ENCODE measurements around the gene CNTN1.

CNTN1 gene

GRCh38 chr12:40768125-40768864 lies 76.1 kb downstream of the CNTN1 start:
- no peak for DNase-seq (ENCODE audit: low read depth in 2 of 3, low spot score in 2 of 3)

- no peak for DNase-seq (ENCODE audit: low read depth in 2 of 3, low spot score in 2 of 3)
These were observed 77.6 kb downstream of the CNTN1 start for GRCh38 chr12:40769846-40770245.

GRCh38 chr12:40770781-40771180 lies 78.5 kb downstream of the CNTN1 start:
- no peak for DNase-seq (ENCODE audit: low read depth in 2 of 3, low spot score in 2 of 3)

GRCh38 chr12:40775661-40776060 lies 83.4 kb downstream of the CNTN1 start:
- DNase-seq (ENCODE audit: low read depth in 2 of 3, low spot score in 2 of 3): no peak

- no peak for DNase-seq (ENCODE audit: low read depth in 2 of 3, low spot score in 2 of 3)
These were observed 91.9 kb downstream of the CNTN1 start for GRCh38 chr12:40784102-40784501.

GRCh38 chr12:40788276-40788675 lies 96.0 kb downstream of the CNTN1 start:
- no peak for DNase-seq (ENCODE audit: low read depth in 2 of 3, low spot score in 2 of 3)

- DNase-seq (ENCODE audit: low read depth in 2 of 3, low spot score in 2 of 3): no peak
These were observed 100.7 kb downstream of the CNTN1 start for GRCh38 chr12:40792792-40793386.

GRCh38 chr12:40793471-40793870 lies 101.2 kb downstream of the CNTN1 start:
- DNase-seq (ENCODE audit: low read depth in 2 of 3, low spot score in 2 of 3): no peak

GRCh38 chr12:40794087-40794486 lies 101.8 kb downstream of the CNTN1 start:
- DNase-seq (ENCODE audit: low read depth in 2 of 3, low spot score in 2 of 3): no peak

- DNase-seq (ENCODE audit: low read depth in 2 of 3, low spot score in 2 of 3): no peak
These were observed 108.8 kb downstream of the CNTN1 start for GRCh38 chr12:40801082-40801481.

- DNase-seq (ENCODE audit: low read depth in 2 of 3, low spot score in 2 of 3): no peak
These were observed 109.6 kb downstream of the CNTN1 start for GRCh38 chr12:40801861-40802260.

GRCh38 chr12:40802656-40803055 lies 110.4 kb downstream of the CNTN1 start:
- no peak for DNase-seq (ENCODE audit: low read depth in 2 of 3, low spot score in 2 of 3)

- DNase-seq (ENCODE audit: low read depth in 2 of 3, low spot score in 2 of 3): no peak
These were observed 127.3 kb downstream of the CNTN1 start for GRCh38 chr12:40819436-40820108.

GRCh38 chr12:40820794-40821484 lies 128.7 kb downstream of the CNTN1 start:
- no peak for DNase-seq (ENCODE audit: low read depth in 2 of 3, low spot score in 2 of 3)

GRCh38 chr12:40825156-40825555 lies 132.9 kb downstream of the CNTN1 start:
- no peak for DNase-seq (ENCODE audit: low read depth in 2 of 3, low spot score in 2 of 3)

GRCh38 chr12:40827683-40828592 lies 135.7 kb downstream of the CNTN1 start:
- no peak for DNase-seq (ENCODE audit: low read depth in 2 of 3, low spot score in 2 of 3)

- DNase-seq (ENCODE audit: low read depth in 2 of 3, low spot score in 2 of 3): no peak
These were observed 136.4 kb downstream of the CNTN1 start for GRCh38 chr12:40828593-40828990.

- no peak for DNase-seq (ENCODE audit: low read depth in 2 of 3, low spot score in 2 of 3)
These were observed 137.5 kb downstream of the CNTN1 start for GRCh38 chr12:40829738-40830144.

GRCh38 chr12:40831916-40832315 lies 139.7 kb downstream of the CNTN1 start:
- DNase-seq (ENCODE audit: low read depth in 2 of 3, low spot score in 2 of 3): no peak

GRCh38 chr12:40832668-40833067 lies 140.4 kb downstream of the CNTN1 start:
- DNase-seq (ENCODE audit: low read depth in 2 of 3, low spot score in 2 of 3): no peak

GRCh38 chr12:40833818-40834217 lies 141.6 kb downstream of the CNTN1 start:
- DNase-seq (ENCODE audit: low read depth in 2 of 3, low spot score in 2 of 3): no peak
